A673 (cell line): Measurements from ENCODE around the gene IFNL2. TPM values are rescaled to one million over a fixed set of nuclear protein-coding genes. Genes with fewer than 3 reads are reported as not detected.
"Not testable (repeated sequence)": the region's sequence is repeated elsewhere in the genome, so short reads cannot be mapped to it uniquely, and the experiment has no call there.

Experiments
- BruUV-seq: library from RNA; stranded (reverse); fragments of 400-500 nt; replicated peaks from 2 replicates; lab custom pipeline; 2021; lab: Mats Ljungman, UMichigan
- CTCF ChIA-PET: fragments of 300-600 bp; sonication (Branson Sonifier 250); formaldehyde crosslinking; loops from one replicate; lab custom pipeline; 2022; ENCODE audit warnings: antibody characterized with exemption; lab: Charles Lee
- POLR2A ChIA-PET: fragments of 300-600 bp; sonication (Branson Sonifier 250); formaldehyde crosslinking; loops from one replicate; lab custom pipeline; 2022; ENCODE audit warnings: antibody characterized with exemption; ENCODE audit not compliant: low non-redundant PET; lab: Charles Lee
- DNase-seq: peaks from one replicate; pipeline ENCODE4 v3.0.0-alpha.2; 2015; ENCODE audit warnings: low spot score
- H3K27ac ChIP-seq: fragments of 200-600 bp; sonication (generic); 2 replicates; pipeline ENCODE4 v1.5.1; 2016; ENCODE audit warnings: mixed run types, low read depth, mild to moderate bottlenecking, mixed read lengths, antibody characterized with exemption, low read length; ENCODE audit not compliant: poor library complexity, severe bottlenecking
- H3K27me3 ChIP-seq: fragments of 200-600 bp; sonication (generic); replicated peaks from 2 replicates; pipeline ENCODE4 v1.6.1; 2017; ENCODE audit warnings: mixed run types, low read depth, mild to moderate bottlenecking, mixed read lengths, antibody characterized with exemption, low read length; ENCODE audit not compliant: insufficient read depth, poor library complexity
- H3K36me3 ChIP-seq: fragments of 200-600 bp; sonication (generic); 2 replicates; pipeline ENCODE4 v1.6.1; 2016; ENCODE audit warnings: mixed run types, mild to moderate bottlenecking, mixed read lengths, antibody characterized with exemption, low read length; ENCODE audit not compliant: insufficient read depth, poor library complexity, severe bottlenecking
- H3K4me1 ChIP-seq: fragments of 200-600 bp; sonication (generic); 2 replicates; pipeline ENCODE4 v1.6.1; 2017; ENCODE audit warnings: mixed run types, mild to moderate bottlenecking, mixed read lengths, antibody characterized with exemption, low read length; ENCODE audit not compliant: insufficient read depth, poor library complexity, severe bottlenecking
- H3K4me3 ChIP-seq: fragments of 200-600 bp; sonication (generic); 2 replicates; pipeline ENCODE4 v1.5.1; 2016; ENCODE audit warnings: low read depth, mixed run types, mild to moderate bottlenecking, mixed read lengths, low read length; ENCODE audit not compliant: poor library complexity, severe bottlenecking
- H3K9me3 ChIP-seq: fragments of 200-600 bp; sonication (generic); 2 replicates; pipeline ENCODE4 v1.6.1; 2016; ENCODE audit warnings: mixed run types, low read depth, mild to moderate bottlenecking, mixed read lengths, antibody characterized with exemption, low read length; ENCODE audit not compliant: poor library complexity, severe bottlenecking
- EZH2 ChIP-seq: fragments of 200-600 bp; sonication (generic); IDR thresholded peaks from 2 replicates; pipeline ENCODE4 v1.6.1; 2017; ENCODE audit warnings: borderline replicate concordance, low read depth, mild to moderate bottlenecking, mixed read lengths, antibody characterized with exemption, low read length; ENCODE audit not compliant: poor library complexity, severe bottlenecking
- intact Hi-C: fragments of 100-400 bp; cut with micrococcal nuclease; formaldehyde crosslinking; loops from one replicate; pipeline ENCODE4 v1.10.0; 2022; ENCODE audit not compliant: unreplicated experiment
- total RNA-seq: library from RNA; stranded (reverse); gene quantifications from 2 replicates; pipeline ENCODE4 v1.2.3, GENCODE V29; 2021
- TF ChIP-seq, protein P1 (sequence below): fragments of 300-800, 200-600 bp; sonication (generic); conservative IDR thresholded peaks from 2 replicates; pipeline ENCODE4 v1.5.1; 2017; ENCODE audit warnings: low read depth, mild to moderate bottlenecking, antibody characterized with exemption, low read length, moderate library complexity, mixed read lengths

Gene IFNL2
- total RNA-seq, 1 experiment from 2014 or later, result not detected

- H3K9me3 ChIP-seq, result no peaks in the 10 kb centered on the region
- H3K27ac ChIP-seq, result no peak overlapping the region
- DNase-seq, result no peak
- H3K36me3 ChIP-seq, result no peaks in the 10 kb centered on the region
- TF ChIP-seq, protein P1, sequence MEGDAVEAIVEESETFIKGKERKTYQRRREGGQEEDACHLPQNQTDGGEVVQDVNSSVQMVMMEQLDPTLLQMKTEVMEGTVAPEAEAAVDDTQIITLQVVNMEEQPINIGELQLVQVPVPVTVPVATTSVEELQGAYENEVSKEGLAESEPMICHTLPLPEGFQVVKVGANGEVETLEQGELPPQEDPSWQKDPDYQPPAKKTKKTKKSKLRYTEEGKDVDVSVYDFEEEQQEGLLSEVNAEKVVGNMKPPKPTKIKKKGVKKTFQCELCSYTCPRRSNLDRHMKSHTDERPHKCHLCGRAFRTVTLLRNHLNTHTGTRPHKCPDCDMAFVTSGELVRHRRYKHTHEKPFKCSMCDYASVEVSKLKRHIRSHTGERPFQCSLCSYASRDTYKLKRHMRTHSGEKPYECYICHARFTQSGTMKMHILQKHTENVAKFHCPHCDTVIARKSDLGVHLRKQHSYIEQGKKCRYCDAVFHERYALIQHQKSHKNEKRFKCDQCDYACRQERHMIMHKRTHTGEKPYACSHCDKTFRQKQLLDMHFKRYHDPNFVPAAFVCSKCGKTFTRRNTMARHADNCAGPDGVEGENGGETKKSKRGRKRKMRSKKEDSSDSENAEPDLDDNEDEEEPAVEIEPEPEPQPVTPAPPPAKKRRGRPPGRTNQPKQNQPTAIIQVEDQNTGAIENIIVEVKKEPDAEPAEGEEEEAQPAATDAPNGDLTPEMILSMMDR, result no peak
- TF ChIP-seq EZH2, result no peak
- H3K27me3 ChIP-seq, result peaks cover 6% of the 10 kb centered on the region
- ChIA-PET POLR2A (no interaction called here), CTCF (no interaction called here)
- H3K4me3 ChIP-seq, result no peak overlapping the region
- no TSS peak for BruUV-seq
- no peaks in the 10 kb centered on the region for H3K4me1 ChIP-seq
- intact Hi-C loops, result no loop called here
Measured at GRCh38 chr19:39270036-39270871, 2.1 kb downstream of the IFNL2 start.

GRCh38 chr19:39273859-39274258, 5.7 kb downstream of the IFNL2 start:
- intact Hi-C loops, BruUV-seq: not testable (repeated sequence)

DNA sequence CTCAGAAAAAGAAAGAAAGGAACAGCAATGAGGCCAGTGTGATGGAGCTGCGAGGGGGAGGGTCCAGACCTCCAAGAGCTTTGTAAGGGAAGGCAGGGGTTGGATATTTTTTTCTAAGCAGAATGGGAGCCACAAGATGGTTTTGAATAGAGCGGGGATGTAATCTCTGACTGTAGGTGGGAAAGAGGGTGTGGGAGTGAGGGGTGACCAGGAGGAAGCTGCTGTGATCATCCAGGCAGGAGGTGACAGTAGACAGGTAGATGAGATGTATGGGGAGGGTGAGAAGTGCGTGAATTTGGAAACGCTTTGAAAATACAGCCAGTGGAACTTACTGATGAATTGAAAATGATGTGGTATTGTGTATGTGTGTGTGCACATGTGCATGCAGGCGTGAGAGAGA, 7.4 kb downstream of the IFNL2 start:
- no peaks in the 10 kb centered on the region for H3K4me1 ChIP-seq
- DNase-seq, result no peak
- H3K27me3 ChIP-seq, result peaks cover 4% of the 10 kb centered on the region
- no peaks in the 10 kb centered on the region for H3K36me3 ChIP-seq
- no peak for TF ChIP-seq EZH2
- TF ChIP-seq, protein P1, result no peak
- H3K4me3 ChIP-seq, result no peak overlapping the region
- H3K9me3 ChIP-seq, result no peaks in the 10 kb centered on the region
- no TSS peak for BruUV-seq
- H3K27ac ChIP-seq, result no peak overlapping the region
- ChIA-PET POLR2A (no interaction called here), CTCF (no interaction called here)
- intact Hi-C loops, result no loop called here

More at GRCh38 chr19:39273859-39274258, 5.7 kb downstream of the IFNL2 start:
- H3K9me3 ChIP-seq, H3K4me1 ChIP-seq, H3K27ac ChIP-seq, H3K36me3 ChIP-seq, DNase-seq, H3K27me3 ChIP-seq, CTCF ChIA-PET, H3K4me3 ChIP-seq: not testable (repeated sequence)
- POLR2A ChIA-PET, result interaction anchor here (0.6 kb wide), 1 partner anchor 56 kb away, joined by 4 read pairs; no protein-coding TSS in a partner anchor
